ENCODE results near the gene TMEM121.

DNA sequence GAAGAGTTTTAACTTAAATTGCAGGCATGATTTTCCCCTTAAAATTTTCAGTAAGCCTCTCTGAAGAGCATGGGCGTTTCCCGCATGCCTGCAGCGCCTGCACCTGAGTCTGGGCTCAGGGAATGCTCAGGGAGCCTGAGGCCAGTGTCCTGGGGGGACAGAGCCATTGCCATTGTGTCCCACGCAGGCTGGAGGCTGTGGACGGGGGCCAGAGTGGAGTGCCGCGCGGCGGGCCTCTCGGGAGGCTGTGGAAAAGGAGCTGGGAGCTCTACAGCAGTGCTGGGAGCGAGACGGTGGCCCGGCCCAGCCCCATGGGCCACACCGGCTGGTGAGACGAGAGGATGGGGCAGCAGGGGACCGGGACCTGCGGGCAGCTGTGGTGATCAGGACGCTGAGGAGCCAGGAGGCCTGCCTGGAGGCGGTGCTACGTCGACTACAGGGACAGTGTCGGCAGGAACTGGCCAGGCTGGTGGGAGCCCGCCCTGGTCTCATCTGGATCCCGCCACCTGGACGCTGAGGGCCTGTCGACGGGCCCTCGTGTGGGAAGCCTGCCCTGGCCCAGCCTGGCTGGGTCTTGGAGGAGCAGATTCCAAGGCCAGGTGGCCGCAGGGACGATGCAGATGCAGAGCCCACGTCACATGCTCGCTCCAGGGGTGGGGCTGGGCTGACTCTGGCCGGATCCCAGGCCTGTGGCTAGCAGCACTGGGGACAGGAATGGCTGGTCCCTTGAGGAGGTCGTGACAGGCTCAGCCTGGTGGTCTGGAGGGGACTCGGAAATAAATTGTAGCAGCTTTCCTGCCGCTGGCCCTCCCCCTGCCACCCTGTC lies 27.7 kb upstream of the TMEM121 start:
- TF ChIP-seq, protein P1, sequence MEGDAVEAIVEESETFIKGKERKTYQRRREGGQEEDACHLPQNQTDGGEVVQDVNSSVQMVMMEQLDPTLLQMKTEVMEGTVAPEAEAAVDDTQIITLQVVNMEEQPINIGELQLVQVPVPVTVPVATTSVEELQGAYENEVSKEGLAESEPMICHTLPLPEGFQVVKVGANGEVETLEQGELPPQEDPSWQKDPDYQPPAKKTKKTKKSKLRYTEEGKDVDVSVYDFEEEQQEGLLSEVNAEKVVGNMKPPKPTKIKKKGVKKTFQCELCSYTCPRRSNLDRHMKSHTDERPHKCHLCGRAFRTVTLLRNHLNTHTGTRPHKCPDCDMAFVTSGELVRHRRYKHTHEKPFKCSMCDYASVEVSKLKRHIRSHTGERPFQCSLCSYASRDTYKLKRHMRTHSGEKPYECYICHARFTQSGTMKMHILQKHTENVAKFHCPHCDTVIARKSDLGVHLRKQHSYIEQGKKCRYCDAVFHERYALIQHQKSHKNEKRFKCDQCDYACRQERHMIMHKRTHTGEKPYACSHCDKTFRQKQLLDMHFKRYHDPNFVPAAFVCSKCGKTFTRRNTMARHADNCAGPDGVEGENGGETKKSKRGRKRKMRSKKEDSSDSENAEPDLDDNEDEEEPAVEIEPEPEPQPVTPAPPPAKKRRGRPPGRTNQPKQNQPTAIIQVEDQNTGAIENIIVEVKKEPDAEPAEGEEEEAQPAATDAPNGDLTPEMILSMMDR (IDR thresholded peaks at IDR 0.05) = no peak
- TF ChIP-seq POLR2AphosphoS5 (IDR thresholded peaks at IDR 0.05) = no peak
